ENCODE results near the gene CSF3.

DNA sequence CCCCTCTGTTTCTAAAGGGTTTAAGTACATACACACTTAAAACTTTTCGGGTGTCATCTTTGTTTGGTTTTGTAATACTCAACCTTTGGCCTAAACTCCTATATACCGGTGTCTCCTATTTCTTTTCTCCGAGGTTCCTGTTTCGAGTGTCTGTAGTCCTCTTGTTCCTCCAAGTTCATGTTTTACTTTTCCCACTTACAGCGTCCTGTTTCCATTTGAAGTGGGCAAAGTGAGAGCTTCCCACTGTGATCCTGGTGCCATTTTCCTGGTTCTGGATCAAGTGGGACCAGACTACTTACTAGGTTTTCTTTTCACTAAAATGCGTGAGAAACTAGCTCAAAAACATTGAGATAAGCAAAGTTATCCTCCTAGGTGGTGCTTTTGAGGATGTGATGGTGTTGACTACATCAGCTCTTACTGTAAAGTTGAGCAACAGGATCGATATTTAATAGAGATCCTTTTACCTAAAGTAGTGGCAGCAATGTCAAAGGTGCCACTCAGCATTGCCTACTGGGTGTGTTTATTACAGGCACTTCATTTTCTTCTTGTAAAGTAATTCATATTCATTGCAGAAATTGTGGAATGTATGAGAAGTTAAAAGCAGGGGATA is 33.4 kb upstream of the CSF3 start:
- TF ChIP-seq, protein P1, sequence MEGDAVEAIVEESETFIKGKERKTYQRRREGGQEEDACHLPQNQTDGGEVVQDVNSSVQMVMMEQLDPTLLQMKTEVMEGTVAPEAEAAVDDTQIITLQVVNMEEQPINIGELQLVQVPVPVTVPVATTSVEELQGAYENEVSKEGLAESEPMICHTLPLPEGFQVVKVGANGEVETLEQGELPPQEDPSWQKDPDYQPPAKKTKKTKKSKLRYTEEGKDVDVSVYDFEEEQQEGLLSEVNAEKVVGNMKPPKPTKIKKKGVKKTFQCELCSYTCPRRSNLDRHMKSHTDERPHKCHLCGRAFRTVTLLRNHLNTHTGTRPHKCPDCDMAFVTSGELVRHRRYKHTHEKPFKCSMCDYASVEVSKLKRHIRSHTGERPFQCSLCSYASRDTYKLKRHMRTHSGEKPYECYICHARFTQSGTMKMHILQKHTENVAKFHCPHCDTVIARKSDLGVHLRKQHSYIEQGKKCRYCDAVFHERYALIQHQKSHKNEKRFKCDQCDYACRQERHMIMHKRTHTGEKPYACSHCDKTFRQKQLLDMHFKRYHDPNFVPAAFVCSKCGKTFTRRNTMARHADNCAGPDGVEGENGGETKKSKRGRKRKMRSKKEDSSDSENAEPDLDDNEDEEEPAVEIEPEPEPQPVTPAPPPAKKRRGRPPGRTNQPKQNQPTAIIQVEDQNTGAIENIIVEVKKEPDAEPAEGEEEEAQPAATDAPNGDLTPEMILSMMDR (IDR thresholded peaks at IDR 0.05), result no peak
- no peak for TF ChIP-seq POLR2A (IDR thresholded peaks at IDR 0.05)
